Gastroesophageal sphincter (tissue), 3 donors: Measurements from ENCODE around the gene AFF2.

Experiments
- CTCF ChIP-seq, 4 experiments: fragments of 200-600 bp in 2 of 4; fragments of 450-650 bp in 2 of 4; sonication (generic) in 1 of 4; IDR thresholded peaks; one replicate each; pipeline ENCODE4 v1.5.1; 2017 to 2019; ENCODE audit warnings: antibody characterized with exemption in 4 of 4, mild to moderate bottlenecking in 2 of 4, moderate library complexity in 2 of 4
- POLR2A ChIP-seq, 2 donors: fragments of 450-650 bp; IDR thresholded peaks; one replicate each; pipeline ENCODE4 v1.6.1; 2017; ENCODE audit warnings: antibody characterized with exemption in 2 of 2, mild to moderate bottlenecking in 2 of 2, moderate library complexity in 1 of 2
- POLR2AphosphoS5 ChIP-seq: sonication (generic); formaldehyde crosslinking; IDR thresholded peaks from one replicate; pipeline ENCODE4 v1.6.1; 2017; ENCODE audit warnings: antibody characterized with exemption

GRCh38 chrX:149021159-149021558, 520.7 kb downstream of the AFF2 start:
- TF ChIP-seq POLR2A (IDR thresholded peaks at IDR 0.05) (no peak), CTCF (IDR thresholded peaks at IDR 0.05) (no peak), POLR2AphosphoS5 (no peak)
